ENCODE measurements around the gene DOCK10.
"Not testable (repeated sequence)": the region's sequence is repeated elsewhere in the genome, so short reads cannot be mapped to it uniquely, and the experiment has no call there.

DOCK10 gene

GRCh38 chr2:224922142-224922727, 120.0 kb downstream of the DOCK10 start:
- no peak for DNase-seq (ENCODE audit: low read depth in 3 of 3)

GRCh38 chr2:224919472-224920110, 122.7 kb downstream of the DOCK10 start:
- no peak for DNase-seq (ENCODE audit: low read depth in 3 of 3)

GRCh38 chr2:224918626-224919471, 123.4 kb downstream of the DOCK10 start:
- DNase-seq (ENCODE audit: low read depth in 3 of 3), result no peak

- not testable (repeated sequence) for DNase-seq (ENCODE audit: low read depth in 3 of 3)
Observed at GRCh38 chr2:224917246-224917645, 125.0 kb downstream of the DOCK10 start.

- no peak for DNase-seq (ENCODE audit: low read depth in 3 of 3)
Observed at GRCh38 chr2:224915136-224915535, 127.1 kb downstream of the DOCK10 start.

- no peak for DNase-seq (ENCODE audit: low read depth in 3 of 3)
Observed at GRCh38 chr2:224910574-224910925, 131.7 kb downstream of the DOCK10 start.

GRCh38 chr2:224909885-224910573, 132.2 kb downstream of the DOCK10 start:
- DNase-seq (ENCODE audit: low read depth in 3 of 3), result no peak

GRCh38 chr2:224908818-224909217, 133.4 kb downstream of the DOCK10 start:
- DNase-seq (ENCODE audit: low read depth in 3 of 3), result no peak

GRCh38 chr2:224904381-224904780, 137.9 kb downstream of the DOCK10 start:
- DNase-seq (ENCODE audit: low read depth in 3 of 3), result no peak

- DNase-seq (ENCODE audit: low read depth in 3 of 3), result no peak
Observed at GRCh38 chr2:224903621-224904020, 138.6 kb downstream of the DOCK10 start.

- DNase-seq (ENCODE audit: low read depth in 3 of 3), result no peak
Observed at GRCh38 chr2:224901121-224901676, 141.1 kb downstream of the DOCK10 start.

GRCh38 chr2:224895377-224895776, 146.9 kb downstream of the DOCK10 start:
- DNase-seq (ENCODE audit: low read depth in 3 of 3), result no peak

- no peak for DNase-seq (ENCODE audit: low read depth in 3 of 3)
Observed at GRCh38 chr2:224894356-224894755, 147.9 kb downstream of the DOCK10 start.

GRCh38 chr2:224893848-224894247, 148.4 kb downstream of the DOCK10 start:
- no peak for DNase-seq (ENCODE audit: low read depth in 3 of 3)

- no peak for DNase-seq (ENCODE audit: low read depth in 3 of 3)
Observed at GRCh38 chr2:224892574-224893204, 149.6 kb downstream of the DOCK10 start.

- DNase-seq (ENCODE audit: low read depth in 3 of 3), result no peak
Observed at GRCh38 chr2:224890372-224890771, 151.9 kb downstream of the DOCK10 start.

GRCh38 chr2:224887141-224887540, 155.1 kb downstream of the DOCK10 start:
- no peak for DNase-seq (ENCODE audit: low read depth in 3 of 3)

GRCh38 chr2:224885836-224886547, 156.3 kb downstream of the DOCK10 start:
- DNase-seq (ENCODE audit: low read depth in 3 of 3), result no peak

GRCh38 chr2:224885291-224885690, 157.0 kb downstream of the DOCK10 start:
- DNase-seq (ENCODE audit: low read depth in 3 of 3), result no peak

GRCh38 chr2:224884188-224884587, 158.1 kb downstream of the DOCK10 start:
- DNase-seq (ENCODE audit: low read depth in 3 of 3), result no peak

GRCh38 chr2:224883700-224884099, 158.6 kb downstream of the DOCK10 start:
- no peak for DNase-seq (ENCODE audit: low read depth in 3 of 3)
